PC-9 (cell line): ENCODE data around the gene ARFGEF3. TPM values are rescaled to one million over a fixed set of nuclear protein-coding genes. Genes with fewer than 3 reads are reported as not detected.

ENCODE experiments used
- BruUV-seq: library from RNA; stranded (reverse); fragments of 400-500 nt; replicated peaks from 2 replicates; lab custom pipeline; 2021; lab: Mats Ljungman, UMichigan
- CTCF ChIA-PET: fragments of 300-600 bp; sonication (Branson Sonifier 250); formaldehyde crosslinking; loops from one replicate; lab custom pipeline; 2022; ENCODE audit warnings: antibody characterized with exemption; lab: Charles Lee
- POLR2A ChIA-PET: fragments of 300-600 bp; sonication (Branson Sonifier 250); formaldehyde crosslinking; loops from one replicate; lab custom pipeline; 2022; ENCODE audit warnings: antibody characterized with exemption; ENCODE audit not compliant: unreplicated experiment; lab: Charles Lee
- DNase-seq, 2 experiments: peaks; one replicate each; pipeline versions ENCODE4 v3.0.0 to v3.0.0-alpha.2; 2015 to 2022; ENCODE audit warnings: mixed read lengths in 1 of 2
- H2AFZ ChIP-seq: fragments of 200-600 bp; sonication (generic); 2 replicates; pipeline ENCODE4 v1.8.1; 2017; ENCODE audit warnings: antibody characterized with exemption
- H3F3A ChIP-seq: fragments of 200-600 bp; sonication (generic); 2 replicates; pipeline ENCODE4 v1.8.1; 2017; ENCODE audit warnings: antibody characterized with exemption, mild to moderate bottlenecking, low read depth; ENCODE audit not compliant: insufficient read depth
- H3K27ac ChIP-seq: fragments of 200-600 bp; sonication (generic); 2 replicates; pipeline ENCODE4 v1.6.1; 2016; ENCODE audit warnings: mixed run types
- H3K27me3 ChIP-seq: fragments of 200-600 bp; sonication (generic); 2 replicates; pipeline ENCODE4 v1.6.1; 2016; ENCODE audit warnings: low read depth, mixed run types; ENCODE audit not compliant: insufficient read depth
- H3K36me3 ChIP-seq: fragments of 200-600 bp; sonication (generic); 2 replicates; pipeline ENCODE4 v1.6.1; 2016; ENCODE audit warnings: low read depth, mixed run types
- H3K4me1 ChIP-seq: fragments of 200-600 bp; sonication (generic); replicated peaks from 2 replicates; pipeline ENCODE4 v1.6.1; 2016; ENCODE audit warnings: mixed run types; ENCODE audit not compliant: insufficient read depth
- H3K4me2 ChIP-seq: fragments of 200-600 bp; sonication (generic); 2 replicates; pipeline ENCODE4 v1.6.1; 2017; ENCODE audit warnings: mixed run types
- H3K4me3 ChIP-seq: fragments of 200-600 bp; sonication (generic); 2 replicates; pipeline ENCODE4 v1.6.1; 2016; ENCODE audit warnings: mixed run types
- H3K79me2 ChIP-seq: fragments of 200-600 bp; sonication (generic); 2 replicates; pipeline ENCODE4 v1.6.1; 2017; ENCODE audit warnings: low read depth, mixed run types
- H3K9me2 ChIP-seq: fragments of 200-600 bp; sonication (generic); 2 replicates; pipeline ENCODE4 v1.8.1; 2017; ENCODE audit warnings: mild to moderate bottlenecking; ENCODE audit not compliant: insufficient read depth
- H3K9me3 ChIP-seq: fragments of 200-600 bp; sonication (generic); 2 replicates; pipeline ENCODE4 v1.8.1; 2016; ENCODE audit warnings: low read depth; ENCODE audit not compliant: insufficient read depth
- H4K20me1 ChIP-seq: fragments of 200-600 bp; sonication (generic); 2 replicates; pipeline ENCODE4 v1.8.1; 2017; ENCODE audit not compliant: insufficient read depth
- CTCF ChIP-seq: fragments of 200-600 bp; sonication (generic); conservative IDR thresholded peaks from 2 replicates; pipeline ENCODE4 v1.6.1; 2017; ENCODE audit warnings: mixed run types, antibody characterized with exemption, mild to moderate bottlenecking, moderate library complexity
- EZH2 ChIP-seq: fragments of 200-600 bp; sonication (generic); IDR thresholded peaks from 2 replicates; pipeline ENCODE4 v1.8.0; 2017; ENCODE audit warnings: antibody characterized with exemption, low read depth
- intact Hi-C: fragments of 100-400 bp; cut with micrococcal nuclease; formaldehyde crosslinking; loops from one replicate; pipeline ENCODE4 v1.10.0; 2022; ENCODE audit not compliant: unreplicated experiment
- total RNA-seq: library from RNA; stranded (reverse); gene quantifications from 2 replicates; pipeline ENCODE4 v1.2.3, GENCODE V29; 2021

The ARFGEF3 gene
- total RNA-seq, 1 experiment from 2014 or later = 9.9 TPM

- intact Hi-C loops = no loop called here
- H3K4me1 ChIP-seq = peaks cover 29% of the 10 kb centered on the region
These were observed 209.6 kb downstream of the ARFGEF3 start for GRCh38 chr6:138371452-138371711.

DNA sequence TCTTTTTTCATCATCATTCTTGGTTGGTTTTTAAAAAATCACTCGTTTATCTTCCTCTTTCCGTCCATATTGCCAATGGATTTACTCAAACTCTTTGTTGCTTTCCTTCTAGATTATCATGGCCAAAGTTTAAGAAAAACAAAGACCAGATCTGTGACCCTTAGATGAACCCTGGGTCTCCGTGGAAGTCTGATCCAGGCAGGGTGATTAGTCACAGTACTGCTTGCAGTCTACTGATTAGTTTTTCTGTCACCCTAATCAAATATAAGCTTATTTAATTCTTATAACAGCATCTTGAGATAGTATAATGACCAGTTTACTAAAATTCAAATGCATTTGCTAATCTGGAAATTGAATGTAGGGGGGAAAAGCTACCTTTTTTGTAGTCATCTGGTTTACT, 210.0 kb downstream of the ARFGEF3 start:
- peak overlapping the region; percentile 9; the same call in 1 of the 2 replicates for H3K4me3 ChIP-seq
- no peaks in the 10 kb centered on the region for H3F3A ChIP-seq
- peak overlapping the region; percentile 57 for H3K27ac ChIP-seq
- H3K36me3 ChIP-seq = no peaks in the 10 kb centered on the region
- H4K20me1 ChIP-seq = no peaks in the 10 kb centered on the region
- peak overlapping the region; percentile 61 for H3K4me2 ChIP-seq
- no peak for TF ChIP-seq CTCF
- TF ChIP-seq EZH2 = no peak
- no peaks in the 10 kb centered on the region for H3K27me3 ChIP-seq
- H3K9me3 ChIP-seq = no peaks in the 10 kb centered on the region
- POLR2A ChIA-PET = no interaction called here
- DNase-seq = peak in 1 of 2 experiments; percentile 76
- H3K9me2 ChIP-seq = no peaks in the 10 kb centered on the region; the same call in 1 of the 2 replicates
- H2AFZ ChIP-seq = peak overlapping the region; percentile 28
- peaks cover 29% of the 10 kb centered on the region for H3K4me1 ChIP-seq
- BruUV-seq = no TSS peak
- H3K79me2 ChIP-seq = no peaks in the 10 kb centered on the region
- intact Hi-C loops = no loop called here
- CTCF ChIA-PET = no interaction called here

More at GRCh38 chr6:138371452-138371711, 209.6 kb downstream of the ARFGEF3 start:
- TF ChIP-seq CTCF (no peak), EZH2 (no peak)
- Histone ChIP-seq H3K4me2 (peak overlapping the region; percentile 61), H3K9me3 (no peaks in the 10 kb centered on the region), H3K27me3 (no peaks in the 10 kb centered on the region), H3F3A (no peaks in the 10 kb centered on the region), H3K79me2 (no peaks in the 10 kb centered on the region), H2AFZ (peak overlapping the region; percentile 42; the same call in 1 of the 2 replicates), H3K36me3 (no peaks in the 10 kb centered on the region), H3K27ac (peak overlapping the region; percentile 57), H4K20me1 (no peaks in the 10 kb centered on the region), H3K9me2 (no peaks in the 10 kb centered on the region; the same call in 1 of the 2 replicates), H3K4me3 (peak overlapping the region; percentile 9; the same call in 1 of the 2 replicates)
- no TSS peak for BruUV-seq
- CTCF ChIA-PET = no interaction called here
- POLR2A ChIA-PET = no interaction called here
- DNase-seq = no peak

DNA sequence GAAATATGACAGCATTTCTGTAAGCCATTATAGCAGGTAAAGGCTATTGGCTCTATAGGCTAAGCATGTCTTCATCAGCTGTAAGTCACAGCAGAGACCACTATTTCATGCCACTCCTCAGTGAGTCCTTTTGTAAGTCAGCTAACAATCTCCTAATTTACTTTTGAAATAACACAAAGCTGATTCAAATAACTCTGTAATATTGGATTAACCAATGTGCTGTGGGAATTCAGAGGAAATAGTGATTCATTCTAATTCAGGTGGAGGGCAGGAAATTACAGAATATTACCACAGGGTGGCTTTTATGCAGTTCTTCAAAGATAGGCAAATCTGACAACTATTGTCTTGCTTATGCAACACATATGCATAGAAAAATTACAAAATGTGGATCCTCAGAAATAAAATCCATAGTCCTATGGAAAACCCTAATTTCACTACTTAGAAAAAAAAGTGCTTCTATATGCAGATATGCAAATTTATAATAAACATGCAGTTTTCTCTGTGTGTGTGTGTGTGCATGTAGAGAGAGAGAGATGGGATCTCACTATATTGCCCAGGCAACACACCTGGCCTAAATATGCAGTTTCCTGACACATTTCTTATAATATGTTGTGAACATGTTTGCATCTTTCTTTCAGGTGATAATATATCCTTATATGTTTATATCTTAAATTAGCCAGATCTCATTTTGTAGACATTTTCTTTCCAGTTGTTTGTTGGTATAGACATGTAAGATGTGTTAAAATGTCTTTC, 211.1 kb downstream of the ARFGEF3 start:
- CTCF ChIA-PET = interaction anchor here (0.7 kb wide), 1 partner anchor 30 kb away, joined by 6 read pairs; no protein-coding TSS in a partner anchor

More for the DNA sequence above, 211.1 kb downstream of the ARFGEF3 start:
- TF ChIP-seq EZH2 = no peak
- peak; percentile 43; the same call in 1 of the 2 replicates for TF ChIP-seq CTCF
- no peaks in the 10 kb centered on the region; the same call in 1 of the 2 replicates for H3K9me2 ChIP-seq
- H3K36me3 ChIP-seq = no peaks in the 10 kb centered on the region
- POLR2A ChIA-PET = no interaction called here
- H3K79me2 ChIP-seq = no peaks in the 10 kb centered on the region
- peak in 1 of 2 experiments; percentile 48 for DNase-seq
- H3F3A ChIP-seq = no peaks in the 10 kb centered on the region
- H3K4me1 ChIP-seq = peaks cover 29% of the 10 kb centered on the region
- intact Hi-C loops = no loop called here
- H3K27ac ChIP-seq = peak overlapping the region; percentile 57
- peak overlapping the region; percentile 3; the same call in 1 of the 2 replicates for H2AFZ ChIP-seq
- peak overlapping the region; percentile 61 for H3K4me2 ChIP-seq
- H3K9me3 ChIP-seq = no peaks in the 10 kb centered on the region
- no peaks in the 10 kb centered on the region for H3K27me3 ChIP-seq
- no TSS peak for BruUV-seq
- H4K20me1 ChIP-seq = no peaks in the 10 kb centered on the region
- no peak overlapping the region for H3K4me3 ChIP-seq
